GM12878 (cell line): Measurements from ENCODE around the gene CD300H. TPM values are rescaled to one million over a fixed set of nuclear protein-coding genes. Genes with fewer than 3 reads are reported as not detected.

ENCODE experiments used
- ATAC-seq: fragments of 200-7000 bp; cut with Tn5 transposase; 3 replicates; pipeline ENCODE4 v1.9.1; 2020; ENCODE audit warnings: mild to moderate bottlenecking, moderate library complexity
- BruUV-seq: library from RNA; stranded (reverse); fragments of 400-500 nt; replicated peaks from 2 replicates; lab custom pipeline; 2021; lab: Mats Ljungman, UMichigan
- CTCF ChIA-PET: fragments of 300-600 bp; sonication (Branson Sonifier 250); formaldehyde crosslinking; extraction: SDS; loops from one replicate; lab custom pipeline; 2021; ENCODE audit warnings: inconsistent platforms; lab: Yijun Ruan, JAX
- POLR2A ChIA-PET: fragments of 350-600 bp; formaldehyde crosslinking; extraction: SDS; loops from one replicate; lab custom pipeline; 2021; ENCODE audit warnings: inconsistent platforms; lab: Charles Lee
- RAD21 ChIA-PET: fragments of 300-600 bp; sonication (Branson Sonifier 250); formaldehyde crosslinking; loops from one replicate; lab custom pipeline; 2023; ENCODE audit warnings: antibody characterized with exemption; ENCODE audit not compliant: unreplicated experiment; lab: Charles Lee
- SMC1A ChIA-PET: fragments of 300-600 bp; sonication (Branson Sonifier 250); formaldehyde crosslinking; loops from one replicate; lab custom pipeline; 2023; ENCODE audit not compliant: unreplicated experiment, uncharacterized antibody; lab: Charles Lee
- DNase-seq: peaks from one replicate; pipeline ENCODE4 v3.0.0-alpha.2; 2011; ENCODE audit warnings: low read depth, low spot score
- FAIRE-seq: peaks from 3 replicates; lab custom pipeline; 2011; peaks lifted over from hg19 to GRCh38; lab: Jason Lieb, UNC
- H2AFZ ChIP-seq: 2 replicates; pipeline ENCODE4 v1.6.0; 2011; ENCODE audit warnings: low read depth, low read length, control low read depth; ENCODE audit not compliant: control insufficient read depth
- H3K27ac ChIP-seq: 2 replicates; pipeline ENCODE4 v1.5.1; 2011; ENCODE audit warnings: control low read depth; ENCODE audit not compliant: control insufficient read depth, insufficient read depth
- H3K27me3 ChIP-seq, 2 experiments: replicated peaks in 1 of 2; 2 replicates each; pipeline versions ENCODE4 v1.6.0 to v1.6.1; 2011; ENCODE audit warnings: low read length in 1 of 2; ENCODE audit not compliant: control insufficient read depth in 2 of 2, insufficient read depth in 2 of 2
- H3K36me3 ChIP-seq, 2 experiments: 2 replicates each; pipeline ENCODE4 v1.5.1; 2011; ENCODE audit warnings: low read length in 1 of 2; ENCODE audit not compliant: control insufficient read depth in 2 of 2, insufficient read depth in 2 of 2
- H3K4me1 ChIP-seq: 2 replicates; pipeline ENCODE4 v1.6.1; 2011; ENCODE audit warnings: mild to moderate bottlenecking, low read length, moderate library complexity, mixed read lengths; ENCODE audit not compliant: control insufficient read depth, insufficient read depth
- H3K4me2 ChIP-seq: 2 replicates; pipeline ENCODE4 v1.6.0; 2011; ENCODE audit warnings: control low read depth; ENCODE audit not compliant: control insufficient read depth, insufficient read depth
- H3K4me3 ChIP-seq: fragments of 200-600 bp; sonication (generic); 2 replicates; pipeline ENCODE4 v1.5.1; 2016
- H3K79me2 ChIP-seq: 2 replicates; pipeline ENCODE4 v1.6.0; 2011; ENCODE audit warnings: low read length; ENCODE audit not compliant: control insufficient read depth, insufficient read depth
- H3K9ac ChIP-seq: 2 replicates; pipeline ENCODE4 v1.8.0; 2011; ENCODE audit warnings: low read length, control low read depth, mixed read lengths; ENCODE audit not compliant: control insufficient read depth, insufficient read depth
- H3K9me3 ChIP-seq: replicated peaks from 3 replicates; pipeline ENCODE4 v1.5.1; 2011; ENCODE audit warnings: mild to moderate bottlenecking, low read length; ENCODE audit not compliant: control insufficient read depth, insufficient read depth
- H4K20me1 ChIP-seq: 2 replicates; pipeline ENCODE4 v1.6.0; 2011; ENCODE audit not compliant: control insufficient read depth, insufficient read depth
- BCL11A ChIP-seq: IDR thresholded peaks from 2 replicates; pipeline ENCODE4 v1.6.1; 2011; ENCODE audit warnings: low read depth, low read length
- CEBPB ChIP-seq, 2 experiments: fragments of 150-350 bp in 1 of 2; IDR thresholded peaks; 2 replicates each; pipeline ENCODE4 v1.6.1; 2012 to 2014; ENCODE audit warnings: low read depth in 2 of 2, low read length in 2 of 2, borderline replicate concordance in 1 of 2, inconsistent platforms in 1 of 2
- CREB1 ChIP-seq: IDR thresholded peaks from 2 replicates; pipeline ENCODE4 v1.6.1; 2012; ENCODE audit warnings: low read depth, mild to moderate bottlenecking, inconsistent platforms
- PML ChIP-seq: IDR thresholded peaks from 2 replicates; pipeline ENCODE4 v1.6.1; 2012; ENCODE audit warnings: low read length, inconsistent platforms
- SIX5 ChIP-seq: IDR thresholded peaks from 2 replicates; pipeline ENCODE4 v1.6.1; 2011; ENCODE audit warnings: mild to moderate bottlenecking, low read depth, low read length, moderate library complexity; ENCODE audit not compliant: severe bottlenecking
- TARDBP ChIP-seq: IDR thresholded peaks from 2 replicates; pipeline ENCODE4 v1.6.1; 2016; ENCODE audit warnings: borderline replicate concordance
- ZNF622 ChIP-seq: fragments of 450-650 bp; IDR thresholded peaks from 2 replicates; pipeline ENCODE4 v1.6.1; 2017; ENCODE audit warnings: mild to moderate bottlenecking, inconsistent platforms
- ZZZ3 ChIP-seq: IDR thresholded peaks from 2 replicates; pipeline ENCODE4 v1.6.1; 2011; ENCODE audit warnings: low read depth; ENCODE audit not compliant: control insufficient read depth, insufficient read length
- WGBS: methylation state at CpG from one replicate; pipeline ENCODE4 v1.1.6; 2016; ENCODE audit warnings: low lambda C conversion rate; ENCODE audit not compliant: insufficient replicate concordance, insufficient coverage; ENCODE audit errors: missing lambda C conversion rate; 5-methylcytosine and 5-hydroxymethylcytosine counted together
- in situ Hi-C: fragments of 300-500 bp; cut with MboI; formaldehyde crosslinking; loops from 9 replicates; pipeline ENCODE4 v1.14.3; 2018; ENCODE audit warnings: mixed read lengths
- intact Hi-C: fragments of 100-400 bp; cut with micrococcal nuclease; formaldehyde crosslinking; loops from one replicate; pipeline ENCODE4 v1.14.2; 2022; ENCODE audit not compliant: unreplicated experiment
- polyA plus RNA-seq, 11 experiments: library from polyadenylated mRNA; depleted of rRNA in 4 of 11; unstranded in 6 of 11; stranded (reverse) in 5 of 11; fragments of >200 nt; fragmentation: Nextera tagmentation in 4 of 11; fragmentation: Illumina TruSeq in 1 of 11; extraction: Ambion mirVana in 4 of 11; extraction: Trizol in 1 of 11; gene quantifications; 1 replicate in 1 of 11; 2 replicates in 10 of 11; pipeline versions ENCODE4 v1.2.1 to v1.2.3, GENCODE V29; 2011 to 2016; ENCODE audit warnings: inconsistent platforms in 2 of 11, missing spikeins in 2 of 11, low read depth in 1 of 11
- total RNA-seq, 4 experiments: library from RNA; depleted of rRNA in 3 of 4; stranded (reverse); fragments of >200 nt in 3 of 4; fragmentation: Illumina TruSeq in 1 of 4; extraction: Trizol in 1 of 4; gene quantifications; 2 replicates each; pipeline versions ENCODE4 v1.2.1 to v1.2.3, GENCODE V29; 2013 to 2021
- TF ChIP-seq, protein P1 (sequence below): fragments of 450-650 bp; formaldehyde crosslinking; IDR thresholded peaks from 2 replicates; pipeline ENCODE4 v1.4.0; 2020; ENCODE audit warnings: mild to moderate bottlenecking, moderate library complexity
- TF ChIP-seq, protein P2 (sequence below): IDR thresholded peaks from 2 replicates; pipeline ENCODE4 v1.6.1; 2011; ENCODE audit warnings: borderline replicate concordance, low read depth, mild to moderate bottlenecking, moderate library complexity, mixed read lengths, low read length; ENCODE audit not compliant: insufficient read depth; ENCODE audit errors: extremely low read length
- TF ChIP-seq, protein P3 (sequence below): fragments of 450-650 bp; IDR thresholded peaks from 2 replicates; pipeline ENCODE4 v1.6.1; 2017; ENCODE audit warnings: mild to moderate bottlenecking, low read depth, inconsistent platforms; ENCODE audit not compliant: poor library complexity, severe bottlenecking
- TF ChIP-seq, protein P4 (sequence below): fragments of 450-650 bp; IDR thresholded peaks from 2 replicates; pipeline ENCODE4 v1.6.1; 2016; ENCODE audit warnings: mild to moderate bottlenecking

CD300H gene
- total and polyA plus RNA-seq, 10 of the 15 experiments (the other 5 are each of a cell fraction or from before 2014, with no cell fraction given): not detected

DNA sequence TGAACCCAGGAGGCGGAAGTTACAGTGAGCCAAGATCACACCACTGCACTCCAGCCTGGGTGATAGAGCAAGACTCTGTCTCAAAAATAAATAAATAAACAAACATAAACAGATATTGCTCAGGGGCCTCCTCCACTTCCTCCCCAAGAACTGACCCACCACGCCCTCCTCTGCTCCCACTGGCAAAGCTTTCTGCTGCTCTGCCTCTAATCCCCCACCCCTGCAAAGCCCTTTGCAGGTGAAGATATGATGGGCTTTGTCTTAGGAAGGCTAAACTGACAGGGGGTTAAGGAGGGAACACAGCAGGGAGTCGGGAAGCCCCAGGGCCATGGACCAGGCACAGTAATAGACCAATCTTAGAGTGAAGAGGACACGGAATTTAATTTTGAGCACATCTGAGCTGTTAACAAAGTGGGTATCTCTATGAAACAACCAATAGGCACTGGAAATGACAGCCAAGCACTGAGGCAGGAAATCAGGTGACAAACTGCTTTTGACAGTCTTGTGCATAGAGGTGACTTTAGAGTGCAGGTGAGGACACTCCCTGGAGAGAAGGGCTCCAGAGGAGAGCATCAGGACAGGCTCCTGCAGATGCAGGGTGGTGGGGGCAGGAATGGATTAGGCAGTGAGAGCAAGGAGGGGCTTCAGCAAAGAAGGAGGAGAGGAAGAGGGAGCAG is 31.2 kb upstream of the CD300H start:
- no peak overlapping the region for H3K4me3 ChIP-seq
- H4K20me1 ChIP-seq: no peaks in the 10 kb centered on the region; the same call in 1 of the 2 replicates
- FAIRE-seq (no peak), ATAC-seq (no peak), DNase-seq (no peak)
- H3K27ac ChIP-seq: no peak overlapping the region
- in situ Hi-C loops (loop anchor here (5.0 kb wide), 1 partner anchor 221 kb away; no protein-coding TSS in a partner anchor), intact Hi-C loops (no loop called here)
- ChIA-PET RAD21 (no interaction called here), SMC1A (no interaction called here), CTCF (interaction anchor here (1.4 to 1.5 kb wide), 2 partner anchors 32 to 67 kb away, joined by 5 to 6 read pairs; no protein-coding TSS in a partner anchor), POLR2A (no interaction called here)
- no peaks in the 10 kb centered on the region for H3K36me3 ChIP-seq
- peaks cover 2 to 4% of the 10 kb centered on the region in 2 experiments; a peak in 3 of 4 replicates for H3K27me3 ChIP-seq
- H3K79me2 ChIP-seq: no peaks in the 10 kb centered on the region
- no peak overlapping the region for H2AFZ ChIP-seq
- no peaks in the 10 kb centered on the region; the same call in 1 of the 2 replicates for H3K4me1 ChIP-seq
- H3K4me2 ChIP-seq: no peak overlapping the region
- H3K9me3 ChIP-seq: peaks cover 3% of the 10 kb centered on the region; the same call in 1 of the 3 replicates
- WGBS: 21% methylated on average over 4 of the region's 4 CpGs
- BruUV-seq: no TSS peak
- H3K9ac ChIP-seq: no peak overlapping the region
- TF ChIP-seq, protein P1, sequence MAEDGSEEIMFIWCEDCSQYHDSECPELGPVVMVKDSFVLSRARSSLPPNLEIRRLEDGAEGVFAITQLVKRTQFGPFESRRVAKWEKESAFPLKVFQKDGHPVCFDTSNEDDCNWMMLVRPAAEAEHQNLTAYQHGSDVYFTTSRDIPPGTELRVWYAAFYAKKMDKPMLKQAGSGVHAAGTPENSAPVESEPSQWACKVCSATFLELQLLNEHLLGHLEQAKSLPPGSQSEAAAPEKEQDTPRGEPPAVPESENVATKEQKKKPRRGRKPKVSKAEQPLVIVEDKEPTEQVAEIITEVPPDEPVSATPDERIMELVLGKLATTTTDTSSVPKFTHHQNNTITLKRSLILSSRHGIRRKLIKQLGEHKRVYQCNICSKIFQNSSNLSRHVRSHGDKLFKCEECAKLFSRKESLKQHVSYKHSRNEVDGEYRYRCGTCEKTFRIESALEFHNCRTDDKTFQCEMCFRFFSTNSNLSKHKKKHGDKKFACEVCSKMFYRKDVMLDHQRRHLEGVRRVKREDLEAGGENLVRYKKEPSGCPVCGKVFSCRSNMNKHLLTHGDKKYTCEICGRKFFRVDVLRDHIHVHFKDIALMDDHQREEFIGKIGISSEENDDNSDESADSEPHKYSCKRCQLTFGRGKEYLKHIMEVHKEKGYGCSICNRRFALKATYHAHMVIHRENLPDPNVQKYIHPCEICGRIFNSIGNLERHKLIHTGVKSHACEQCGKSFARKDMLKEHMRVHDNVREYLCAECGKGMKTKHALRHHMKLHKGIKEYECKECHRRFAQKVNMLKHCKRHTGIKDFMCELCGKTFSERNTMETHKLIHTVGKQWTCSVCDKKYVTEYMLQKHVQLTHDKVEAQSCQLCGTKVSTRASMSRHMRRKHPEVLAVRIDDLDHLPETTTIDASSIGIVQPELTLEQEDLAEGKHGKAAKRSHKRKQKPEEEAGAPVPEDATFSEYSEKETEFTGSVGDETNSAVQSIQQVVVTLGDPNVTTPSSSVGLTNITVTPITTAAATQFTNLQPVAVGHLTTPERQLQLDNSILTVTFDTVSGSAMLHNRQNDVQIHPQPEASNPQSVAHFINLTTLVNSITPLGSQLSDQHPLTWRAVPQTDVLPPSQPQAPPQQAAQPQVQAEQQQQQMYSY: no peak
- TF ChIP-seq, protein P2, sequence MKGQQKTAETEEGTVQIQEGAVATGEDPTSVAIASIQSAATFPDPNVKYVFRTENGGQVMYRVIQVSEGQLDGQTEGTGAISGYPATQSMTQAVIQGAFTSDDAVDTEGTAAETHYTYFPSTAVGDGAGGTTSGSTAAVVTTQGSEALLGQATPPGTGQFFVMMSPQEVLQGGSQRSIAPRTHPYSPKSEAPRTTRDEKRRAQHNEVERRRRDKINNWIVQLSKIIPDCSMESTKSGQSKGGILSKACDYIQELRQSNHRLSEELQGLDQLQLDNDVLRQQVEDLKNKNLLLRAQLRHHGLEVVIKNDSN: no peak
- TF ChIP-seq, protein P3, sequence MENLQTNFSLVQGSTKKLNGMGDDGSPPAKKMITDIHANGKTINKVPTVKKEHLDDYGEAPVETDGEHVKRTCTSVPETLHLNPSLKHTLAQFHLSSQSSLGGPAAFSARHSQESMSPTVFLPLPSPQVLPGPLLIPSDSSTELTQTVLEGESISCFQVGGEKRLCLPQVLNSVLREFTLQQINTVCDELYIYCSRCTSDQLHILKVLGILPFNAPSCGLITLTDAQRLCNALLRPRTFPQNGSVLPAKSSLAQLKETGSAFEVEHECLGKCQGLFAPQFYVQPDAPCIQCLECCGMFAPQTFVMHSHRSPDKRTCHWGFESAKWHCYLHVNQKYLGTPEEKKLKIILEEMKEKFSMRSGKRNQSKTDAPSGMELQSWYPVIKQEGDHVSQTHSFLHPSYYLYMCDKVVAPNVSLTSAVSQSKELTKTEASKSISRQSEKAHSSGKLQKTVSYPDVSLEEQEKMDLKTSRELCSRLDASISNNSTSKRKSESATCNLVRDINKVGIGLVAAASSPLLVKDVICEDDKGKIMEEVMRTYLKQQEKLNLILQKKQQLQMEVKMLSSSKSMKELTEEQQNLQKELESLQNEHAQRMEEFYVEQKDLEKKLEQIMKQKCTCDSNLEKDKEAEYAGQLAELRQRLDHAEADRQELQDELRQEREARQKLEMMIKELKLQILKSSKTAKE: no peak
- TF ChIP-seq BCL11A (no peak), SIX5 (no peak), PML (no peak), CREB1 (no peak), ZNF622 (no peak), CEBPB (IDR thresholded peaks at IDR 0.05; ENCODE audit: borderline replicate concordance in 1 of 2, low read depth in 2 of 2, low read length in 2 of 2) (no peak), TARDBP (no peak), ZZZ3 (no peak)
- TF ChIP-seq, protein P4, sequence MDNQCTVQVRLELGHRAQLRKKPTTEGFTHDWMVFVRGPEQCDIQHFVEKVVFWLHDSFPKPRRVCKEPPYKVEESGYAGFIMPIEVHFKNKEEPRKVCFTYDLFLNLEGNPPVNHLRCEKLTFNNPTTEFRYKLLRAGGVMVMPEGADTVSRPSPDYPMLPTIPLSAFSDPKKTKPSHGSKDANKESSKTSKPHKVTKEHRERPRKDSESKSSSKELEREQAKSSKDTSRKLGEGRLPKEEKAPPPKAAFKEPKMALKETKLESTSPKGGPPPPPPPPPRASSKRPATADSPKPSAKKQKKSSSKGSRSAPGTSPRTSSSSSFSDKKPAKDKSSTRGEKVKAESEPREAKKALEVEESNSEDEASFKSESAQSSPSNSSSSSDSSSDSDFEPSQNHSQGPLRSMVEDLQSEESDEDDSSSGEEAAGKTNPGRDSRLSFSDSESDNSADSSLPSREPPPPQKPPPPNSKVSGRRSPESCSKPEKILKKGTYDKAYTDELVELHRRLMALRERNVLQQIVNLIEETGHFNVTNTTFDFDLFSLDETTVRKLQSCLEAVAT: no peak
